HL-60 (cell line): Measurements from ENCODE around the gene MAN1A2.
"Not testable (repeated sequence)": the region's sequence is repeated elsewhere in the genome, so short reads cannot be mapped to it uniquely, and the experiment has no call there.

Source experiments
- CTCF ChIP-seq: IDR thresholded peaks from one replicate; pipeline ENCODE4 v1.5.1; 2011; ENCODE audit warnings: low read length, control low read depth, inconsistent platforms; ENCODE audit not compliant: insufficient read depth
- GABPA ChIP-seq: IDR thresholded peaks from 2 replicates; pipeline ENCODE4 v1.6.1; 2012; ENCODE audit warnings: low read depth
- POLR2AphosphoS5 ChIP-seq: IDR thresholded peaks from 2 replicates; pipeline ENCODE4 v1.6.1; 2012; ENCODE audit warnings: low read depth

DNA sequence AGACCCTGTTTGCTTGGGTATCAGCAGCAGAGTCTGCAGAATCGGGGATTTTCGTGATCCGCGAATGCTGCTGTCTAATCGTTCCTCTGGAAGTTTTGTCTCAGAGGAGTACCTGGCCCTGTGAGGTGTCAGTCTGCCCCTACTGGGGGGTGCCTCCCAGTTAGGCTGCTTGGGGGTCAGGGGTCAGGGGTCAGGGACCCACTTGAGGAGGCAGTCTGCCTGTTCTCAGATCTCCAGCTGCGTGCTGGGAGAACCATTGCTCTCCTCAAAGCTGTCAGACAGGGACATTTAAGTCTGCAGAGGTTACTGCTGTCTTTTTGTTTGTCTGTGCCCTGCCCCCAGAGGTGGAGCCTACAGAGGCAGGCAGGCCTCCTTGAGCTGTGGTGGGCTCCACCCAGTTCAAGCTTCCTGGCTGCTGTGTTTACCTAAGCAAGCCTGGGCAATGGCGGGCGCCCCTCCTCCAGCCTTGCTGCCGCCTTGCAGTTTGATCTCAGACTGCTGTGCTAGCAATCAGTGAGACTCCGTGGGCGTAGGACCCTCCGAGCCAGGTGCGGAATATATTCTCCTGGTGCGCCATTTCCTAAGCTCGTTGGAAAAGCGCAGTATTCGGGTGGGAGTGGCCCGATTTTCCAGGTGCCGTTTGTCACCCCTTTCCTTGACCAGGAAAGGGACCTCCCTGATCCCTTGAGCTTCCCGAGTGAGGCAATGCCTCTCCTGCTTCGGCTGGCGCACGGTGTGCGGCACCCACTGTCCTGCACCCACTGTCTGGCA is 9.2 kb upstream of the MAN1A2 start:
- TF ChIP-seq CTCF, POLR2AphosphoS5, GABPA: not testable (repeated sequence)
